Pancreas (tissue), 10 donors: ENCODE results near the gene SNIP1. TPM values are rescaled to one million over a fixed set of nuclear protein-coding genes. Genes with fewer than 3 reads are reported as not detected.

Experiments
- ATAC-seq, 4 donors: fragments of 200-7000 bp; cut with Tn5 transposase; one replicate each; pipeline versions ENCODE4 v1.8.0 to v1.9.1; 2020; ENCODE audit warnings: mild to moderate bottlenecking in 4 of 4, moderate library complexity in 4 of 4
- DNase-seq, 6 donors: peaks; one replicate each; pipeline ENCODE4 v3.0.0-alpha.2; 2020
- FAIRE-seq: peaks from 2 replicates; lab custom pipeline; 2012; peaks lifted over from hg19 to GRCh38; lab: Jason Lieb, UNC
- H3K27ac ChIP-seq, 4 donors: fragments of 200-600 bp; sonication (generic); 1 replicate in 3 of 4; 2 replicates in 1 of 4; pipeline versions ENCODE4 v1.5.0 to v1.8.0; 2020
- H3K27me3 ChIP-seq, 4 donors: fragments of 200-600 bp; one replicate each; pipeline ENCODE4 v1.8.0; 2021
- H3K36me3 ChIP-seq, 3 donors: fragments of 200-600 bp; sonication (generic) in 1 of 3; one replicate each; pipeline versions ENCODE4 v1.5.0 to v1.8.0; 2020 to 2021
- H3K4me1 ChIP-seq, 3 donors: fragments of 200-600 bp; one replicate each; pipeline ENCODE4 v1.8.0; 2021
- H3K4me3 ChIP-seq, 4 donors: fragments of 200-600 bp; sonication (generic) in 2 of 4; one replicate each; pipeline versions ENCODE4 v1.5.0 to v1.8.0; 2020 to 2021
- H3K9me3 ChIP-seq, 4 donors: fragments of 200-600 bp; one replicate each; pipeline ENCODE4 v1.8.0; 2021
- CTCF ChIP-seq, 4 donors: fragments of 200-600 bp; sonication (generic) in 3 of 4; IDR thresholded peaks; one replicate each; pipeline versions ENCODE4 v1.5.0 to v1.8.0; 2021; ENCODE audit warnings: antibody characterized with exemption in 4 of 4
- WGBS, 2 donors: extraction: QIAGEN DNeasy Blood & Tissue Kit; methylation state at CpG; one replicate each; pipeline ENCODE4 v1.1.7; 2013; 5-methylcytosine and 5-hydroxymethylcytosine counted together
- intact Hi-C, 3 donors: fragments of 100-400 bp; cut with DNase I; formaldehyde crosslinking; loops; one replicate each; pipeline versions ENCODE4 v1.11.1 to v1.14.2; 2022
- microRNA-seq, 2 donors: library from miRNA; unstranded; fragments of <30 nt; microRNA quantifications; one replicate each; pipeline versions ENCODE4 to v1.1.0, GENCODE V29; 2019 to 2020
- polyA plus RNA-seq, 2 donors: library from polyadenylated mRNA; stranded (reverse); fragments of 200-250 nt; gene quantifications; one replicate each; pipeline ENCODE4 v1.2.3, GENCODE V29; 2013
- total RNA-seq, 6 donors: library from RNA; stranded (reverse); fragmentation: NEBNext Ultra II Directional in 4 of 6; extraction: Animal tissue kit (Norgen Biotek cat#: 25700) in 4 of 6; gene quantifications; one replicate each; pipeline versions ENCODE4 v1.2.1 to v1.2.4, GENCODE V29; 2021 to 2023
- donor health status: healthy with polysubstance abuse.
- donor health status: DM: no; HTN: no; CAD: no; lungs with moderate emphysema.
- donor health status: DM: no; HTN: no; CAD: no.
- donor health status: control.
- donor health status: control.
- donor health status: Bipolar disorder and iron deficiency.
- donor health status: DM: yes; HTN: yes; CAD: no.
- donor health status: DM: no; HTN: no; CAD: no.
- donor health status: DM: no; HTN: no; CAD: no.
- donor health status: DM: yes; HTN: yes; CAD: no.

SNIP1 gene
- total and polyA plus RNA-seq, 8 donors, result 2.7 to 7.8 (median 6.8) TPM

GRCh38 chr1:37487619-37487984, 66.5 kb downstream of the SNIP1 start:
- H3K27ac ChIP-seq, result peak overlapping the region in 2 of 4 donors; percentile 33 to 78
- no peak for TF ChIP-seq CTCF (IDR thresholded peaks at IDR 0.05)
- intact Hi-C loops, result loop anchor here in 1 of 3 donors (2.0 kb wide), 1 partner anchor 31 kb away; no protein-coding TSS in a partner anchor
- peaks cover 21 to 46% (median 36%) of the 10 kb centered on the region in 3 donors for H3K4me1 ChIP-seq
- WGBS, 2 donors, result 74 to 79% methylated on average over 5 of the region's 5 CpGs
- no peak overlapping the region for H3K4me3 ChIP-seq
- H3K36me3 ChIP-seq, result peaks cover 6 to 21% (median 16%) of the 10 kb centered on the region in 3 donors
- no peak for ATAC-seq
- no peaks in the 10 kb centered on the region for H3K9me3 ChIP-seq
- H3K27me3 ChIP-seq, result no peaks in the 10 kb centered on the region
- DNase-seq, result no peak
- no peak for FAIRE-seq

DNA sequence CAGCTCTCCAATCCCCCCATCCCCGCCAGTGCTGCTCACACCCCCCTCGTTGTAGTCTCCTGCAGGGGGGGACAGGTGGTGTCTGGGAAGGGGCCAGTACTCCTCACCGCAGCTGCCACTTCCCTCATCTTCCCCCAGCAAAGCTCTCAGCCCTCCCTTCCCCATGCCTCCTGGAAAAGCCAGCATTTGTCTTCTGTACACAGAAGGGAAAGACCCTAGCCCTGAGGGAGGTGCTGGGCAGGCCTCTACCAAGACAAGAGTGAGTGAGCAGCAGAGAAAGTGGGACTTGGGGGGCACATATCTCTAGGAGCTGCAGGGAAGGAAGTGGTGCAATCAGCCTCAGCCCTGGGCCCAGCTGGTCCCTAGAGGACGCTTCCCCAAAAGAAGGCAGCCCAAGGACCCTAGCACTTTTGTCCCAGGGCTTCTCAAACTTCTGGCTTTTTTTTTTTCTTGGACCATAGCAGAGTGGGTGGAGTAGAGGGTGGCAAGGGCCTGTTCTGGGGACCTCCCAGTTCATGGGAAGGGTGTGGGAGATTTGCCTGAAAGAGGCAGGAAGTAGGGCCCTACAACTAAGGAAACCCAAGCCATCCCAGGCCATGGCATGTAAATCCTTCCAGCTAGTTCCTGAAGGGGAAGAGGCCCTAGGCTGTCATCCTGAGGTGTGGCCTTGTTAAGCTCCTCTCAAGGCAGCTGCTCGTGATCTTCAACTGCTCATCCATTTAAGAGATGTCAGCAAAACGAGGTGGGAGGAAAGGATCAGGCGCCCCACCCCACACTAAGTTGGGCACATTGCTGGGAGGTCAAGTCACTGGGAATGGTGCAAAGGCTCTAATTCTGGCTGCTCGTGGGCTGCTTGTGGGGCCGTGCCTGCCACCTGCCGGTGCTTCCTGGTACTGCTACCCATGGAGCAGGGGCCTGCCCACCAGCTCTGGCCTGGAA, 67.1 kb downstream of the SNIP1 start:
- Histone ChIP-seq H3K9me3 (no peaks in the 10 kb centered on the region), H3K27me3 (no peaks in the 10 kb centered on the region), H3K27ac (peak overlapping the region in 3 of 4 donors; percentile 33 to 78 (median 76)), H3K4me3 (no peak overlapping the region), H3K4me1 (peaks cover 21 to 46% (median 36%) of the 10 kb centered on the region in 3 donors), H3K36me3 (peaks cover 9 to 28% (median 23%) of the 10 kb centered on the region in 3 donors)
- TF ChIP-seq CTCF (IDR thresholded peaks at IDR 0.05), result peak; percentile 93 to 98 (median 96)
- FAIRE-seq (no peak), DNase-seq (peak; percentile 57 to 94 (median 83)), ATAC-seq (peak; percentile 44 to 83 (median 78))
- intact Hi-C loops, result loop anchor here in 1 of 3 donors (2.0 kb wide), 1 partner anchor 30 kb away; no protein-coding TSS in a partner anchor
- 22 to 28% methylated on average over 10 of the region's 10 CpGs for WGBS, 2 donors

- peak in 1 of 6 donors; percentile 28 for DNase-seq
- H3K27ac ChIP-seq, result peak overlapping the region; percentile 31 to 78 (median 64)
- no peaks in the 10 kb centered on the region for H3K27me3 ChIP-seq
- no peak for TF ChIP-seq CTCF (IDR thresholded peaks at IDR 0.05)
- no peak overlapping the region for H3K4me3 ChIP-seq
- peak in 1 of 4 donors; percentile 15 for ATAC-seq
- 55 to 60% methylated on average over 5 to 6 of the region's 6 CpGs for WGBS, 2 donors
- peaks cover 21 to 49% (median 36%) of the 10 kb centered on the region in 3 donors for H3K4me1 ChIP-seq
- peaks cover 14 to 32% (median 26%) of the 10 kb centered on the region in 3 donors for H3K36me3 ChIP-seq
- intact Hi-C loops, result loop anchor here in 1 of 3 donors (2.0 kb wide), 1 partner anchor 29 kb away; no protein-coding TSS in a partner anchor
- FAIRE-seq, result no peak
- no peaks in the 10 kb centered on the region for H3K9me3 ChIP-seq
Observed at GRCh38 chr1:37485902-37486679, 68.0 kb downstream of the SNIP1 start.

Small RNAs within 50 kb of the gene (microRNA-seq; reads per million reads assigned to microRNA genes)
- 0 to 0.77 reads per million in 2 donors for gene MIR5581

Other genes starting within 250 kb of the SNIP1 start
- 10 to 100 TPM in 2 of 6 donors, 1 to 10 TPM in 4; 4.1 to 10.5 (median 9.3) TPM for gene ZC3H12A, start 79.7 kb downstream of the SNIP1 start, total RNA-seq
- gene ZC3H12A, start 79.7 kb downstream of the SNIP1 start, polyA plus RNA-seq, result 10 to 100 TPM; 11.4 to 13.1 TPM
- gene MEAF6, start 39.5 kb downstream of the SNIP1 start, total RNA-seq, result 10 to 100 TPM; 26.1 to 39.7 (median 27.6) TPM
- gene MEAF6, start 39.5 kb downstream of the SNIP1 start, polyA plus RNA-seq, result 10 to 100 TPM; 32.7 to 59.8 TPM
- gene DNALI1, start 2.6 kb upstream of the SNIP1 start, total RNA-seq, result 10 to 100 TPM in 5 of 6 donors, 1 to 10 TPM in 1; 8.7 to 16.3 (median 11.2) TPM
- 10 to 100 TPM; 38.4 to 61.0 TPM for gene DNALI1, start 2.6 kb upstream of the SNIP1 start, polyA plus RNA-seq
- 10 to 100 TPM in 5 of 6 donors, 1 to 10 TPM in 1; 9.8 to 20.1 (median 17.1) TPM for gene GNL2, start 41.6 kb upstream of the SNIP1 start, total RNA-seq
- gene GNL2, start 41.6 kb upstream of the SNIP1 start, polyA plus RNA-seq, result 10 to 100 TPM; 50.6 to 69.1 TPM
- gene RSPO1, start 80.6 kb upstream of the SNIP1 start, total RNA-seq, result under 1 TPM in 3 of 6 donors, not detected in 3; 0.09 to 0.46 (median 0.13) TPM
- gene RSPO1, start 80.6 kb upstream of the SNIP1 start, polyA plus RNA-seq, result under 1 TPM; 0.11 to 0.26 TPM
- under 1 TPM; 0.19 to 0.79 (median 0.44) TPM for gene CDCA8, start 138.2 kb upstream of the SNIP1 start, total RNA-seq
- gene CDCA8, start 138.2 kb upstream of the SNIP1 start, polyA plus RNA-seq, result under 1 TPM; 0.28 to 0.57 TPM
- 1 to 10 TPM; 1.7 to 3.8 (median 1.9) TPM for gene EPHA10, start 210.8 kb upstream of the SNIP1 start, total RNA-seq
- gene EPHA10, start 210.8 kb upstream of the SNIP1 start, polyA plus RNA-seq, result 1 to 10 TPM; 2.2 to 2.7 TPM
- 1 to 10 TPM; 4.4 to 8.2 (median 6.7) TPM for gene MANEAL, start 239.6 kb upstream of the SNIP1 start, total RNA-seq
- gene MANEAL, start 239.6 kb upstream of the SNIP1 start, polyA plus RNA-seq, result 10 to 100 TPM in 1 of 2 donors, 1 to 10 TPM in 1; 4.3 to 10.3 TPM